NCI-H774 (cell line): ENCODE results near the gene E4F1.

Experiments
- DNase-seq: peaks from one replicate; lab custom pipeline; 2025; lab: John Stamatoyannopoulos, UW

E4F1 gene

GRCh38 chr16:2275476-2276367 is 52.3 kb downstream of the E4F1 start:
- DNase-seq = no peak

- DNase-seq = no peak
These were observed 53.2 kb downstream of the E4F1 start for GRCh38 chr16:2276368-2277195.

GRCh38 chr16:2277466-2278271 is 54.3 kb downstream of the E4F1 start:
- DNase-seq = no peak

DNA sequence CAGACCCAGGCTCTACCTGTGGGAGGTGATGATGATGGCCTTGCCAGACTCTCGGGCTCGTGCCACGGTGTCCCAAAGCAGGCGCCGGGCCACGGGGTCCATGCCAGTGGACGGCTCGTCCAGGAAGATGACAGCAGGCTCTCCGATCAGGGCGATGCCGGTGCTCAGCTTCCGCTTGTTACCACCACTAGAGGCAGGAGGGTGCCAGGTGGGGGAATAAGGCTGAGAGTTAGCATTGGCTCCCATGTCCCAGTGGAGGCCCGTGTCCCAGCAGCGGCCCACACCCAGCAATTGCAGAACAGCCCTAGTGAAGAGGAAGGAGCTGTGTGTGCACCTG is 54.8 kb downstream of the E4F1 start:
- no peak for DNase-seq

- DNase-seq = no peak
These were observed 55.8 kb downstream of the E4F1 start for GRCh38 chr16:2278956-2279800.

GRCh38 chr16:2280461-2280860 is 57.1 kb downstream of the E4F1 start:
- no peak for DNase-seq

DNA sequence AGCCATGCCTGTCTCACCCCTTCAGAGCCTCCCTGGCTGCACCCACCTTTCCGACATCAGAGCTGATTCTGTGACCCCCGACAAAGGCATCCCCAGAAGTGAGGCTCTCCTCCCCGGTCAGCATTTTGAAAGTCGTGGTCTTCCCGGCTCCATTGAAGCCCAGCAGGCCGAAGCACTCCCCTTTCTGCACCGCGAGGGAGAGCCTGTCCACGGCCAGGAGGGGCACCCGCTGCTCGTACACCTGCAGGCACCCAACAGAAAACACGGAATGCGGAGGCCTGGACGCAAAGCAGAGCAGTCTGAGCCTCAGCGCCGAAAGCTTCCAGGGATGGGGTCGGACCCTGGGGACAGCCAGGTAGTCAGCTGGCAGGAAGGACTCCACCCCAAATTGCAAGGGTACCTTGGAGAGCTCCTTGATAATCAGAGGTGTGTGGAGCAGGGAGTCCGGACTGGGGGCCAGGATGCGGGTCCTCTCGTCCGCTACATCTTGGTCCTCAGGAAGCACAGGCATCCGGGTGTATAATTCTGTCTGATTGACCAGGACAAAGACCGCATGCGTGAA is 57.7 kb downstream of the E4F1 start:
- no peak for DNase-seq

GRCh38 chr16:2282262-2282661 is 58.9 kb downstream of the E4F1 start:
- DNase-seq = no peak

GRCh38 chr16:2282866-2283555 is 59.6 kb downstream of the E4F1 start:
- no peak for DNase-seq

GRCh38 chr16:2284001-2284770 is 60.8 kb downstream of the E4F1 start:
- DNase-seq = no peak

DNA sequence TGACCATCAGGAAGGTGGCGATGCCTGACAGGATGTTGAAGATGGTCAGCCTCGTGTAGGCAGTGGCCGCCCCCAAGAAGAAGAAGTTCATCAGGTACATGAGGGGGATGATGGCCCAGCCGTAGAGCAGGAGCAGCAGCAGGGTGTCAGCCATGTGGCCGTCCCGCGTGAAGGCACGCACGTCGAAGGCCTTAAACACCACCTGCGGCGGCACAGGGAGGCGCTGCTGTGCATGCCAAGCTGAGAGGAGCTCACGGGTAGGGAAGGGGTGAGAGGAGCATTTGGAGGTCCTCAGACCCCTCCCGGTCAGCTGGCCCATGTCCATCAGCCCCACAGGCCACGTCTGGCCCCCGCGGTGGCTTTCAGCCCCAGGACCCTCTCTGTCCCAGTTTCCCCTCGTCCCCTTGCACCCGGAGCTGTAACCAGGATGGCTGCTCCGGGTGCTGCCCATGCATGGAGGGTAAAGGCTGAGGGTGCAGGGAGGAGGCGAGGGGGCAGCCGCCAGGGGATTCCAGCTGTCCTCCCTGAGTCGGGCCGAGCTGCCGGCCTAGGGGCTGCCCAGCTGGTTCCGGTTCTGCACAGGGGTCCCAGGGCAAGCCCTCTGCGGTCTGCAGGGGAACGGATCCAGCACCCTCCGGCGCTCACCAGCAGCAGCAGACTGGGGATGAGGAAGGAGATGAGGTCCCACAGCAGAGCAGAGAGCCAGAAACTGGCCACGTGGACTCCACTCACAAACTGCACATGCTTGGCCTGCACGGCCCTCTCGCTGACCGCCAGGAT is 61.6 kb downstream of the E4F1 start:
- no peak for DNase-seq
